Liver (tissue), 3 donors: ENCODE measurements around the gene SIGLEC14.

Source experiments
- HNF4G ChIP-seq: IDR thresholded peaks from 2 replicates; pipeline ENCODE4 v1.6.1; 2016; ENCODE audit warnings: antibody characterized with exemption
- MAX ChIP-seq: IDR thresholded peaks from 2 replicates; pipeline ENCODE4 v1.6.1; 2016; ENCODE audit warnings: antibody characterized with exemption
- RAD21 ChIP-seq, 2 donors: IDR thresholded peaks; 2 replicates each; pipeline ENCODE4 v1.6.1; 2016; ENCODE audit warnings: antibody characterized with exemption in 2 of 2, mild to moderate bottlenecking in 2 of 2
- REST ChIP-seq: IDR thresholded peaks from 2 replicates; pipeline ENCODE4 v1.6.1; 2016; ENCODE audit warnings: antibody characterized with exemption, mild to moderate bottlenecking
- RXRA ChIP-seq, 2 donors: IDR thresholded peaks; 2 replicates each; pipeline ENCODE4 v1.6.1; 2017 to 2018; ENCODE audit warnings: antibody characterized with exemption in 2 of 2, mild to moderate bottlenecking in 1 of 2
- YY1 ChIP-seq: IDR thresholded peaks from 2 replicates; pipeline ENCODE4 v1.6.1; 2016; ENCODE audit warnings: antibody characterized with exemption, mild to moderate bottlenecking
- TF ChIP-seq, protein P1 (sequence below): fragments of 150-350 bp; IDR thresholded peaks from 2 replicates; pipeline ENCODE4 v1.5.1; 2017; ENCODE audit warnings: improper control_type of control experiment, low read depth, low read length; ENCODE audit not compliant: missing input control
- donor health status: healthy.
- donor health status: healthy.

DNA sequence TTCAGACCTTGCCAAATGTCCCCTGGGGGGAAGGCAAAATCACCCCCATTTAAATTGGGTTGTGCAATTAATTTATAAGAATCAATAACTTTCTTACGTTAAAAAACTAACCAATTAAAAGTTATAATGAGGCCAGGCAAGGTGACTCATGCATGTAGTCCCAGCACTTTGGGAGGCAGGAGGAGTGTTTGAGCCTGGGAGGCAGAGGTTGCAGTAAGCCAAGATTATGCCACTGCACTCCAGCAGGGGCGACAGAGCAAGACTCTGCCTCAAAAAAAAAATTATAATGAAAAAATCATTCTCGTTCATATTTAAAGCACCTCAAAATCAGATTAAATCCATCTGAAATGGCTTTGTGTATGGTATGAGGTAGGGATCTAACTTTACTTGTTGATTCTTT, 18.4 kb upstream of the SIGLEC14 start:
- TF ChIP-seq, protein P1, sequence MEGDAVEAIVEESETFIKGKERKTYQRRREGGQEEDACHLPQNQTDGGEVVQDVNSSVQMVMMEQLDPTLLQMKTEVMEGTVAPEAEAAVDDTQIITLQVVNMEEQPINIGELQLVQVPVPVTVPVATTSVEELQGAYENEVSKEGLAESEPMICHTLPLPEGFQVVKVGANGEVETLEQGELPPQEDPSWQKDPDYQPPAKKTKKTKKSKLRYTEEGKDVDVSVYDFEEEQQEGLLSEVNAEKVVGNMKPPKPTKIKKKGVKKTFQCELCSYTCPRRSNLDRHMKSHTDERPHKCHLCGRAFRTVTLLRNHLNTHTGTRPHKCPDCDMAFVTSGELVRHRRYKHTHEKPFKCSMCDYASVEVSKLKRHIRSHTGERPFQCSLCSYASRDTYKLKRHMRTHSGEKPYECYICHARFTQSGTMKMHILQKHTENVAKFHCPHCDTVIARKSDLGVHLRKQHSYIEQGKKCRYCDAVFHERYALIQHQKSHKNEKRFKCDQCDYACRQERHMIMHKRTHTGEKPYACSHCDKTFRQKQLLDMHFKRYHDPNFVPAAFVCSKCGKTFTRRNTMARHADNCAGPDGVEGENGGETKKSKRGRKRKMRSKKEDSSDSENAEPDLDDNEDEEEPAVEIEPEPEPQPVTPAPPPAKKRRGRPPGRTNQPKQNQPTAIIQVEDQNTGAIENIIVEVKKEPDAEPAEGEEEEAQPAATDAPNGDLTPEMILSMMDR, result no peak
- TF ChIP-seq MAX, result no peak
- TF ChIP-seq HNF4G, result no peak
- no peak for TF ChIP-seq RXRA (IDR thresholded peaks at IDR 0.05)
- no peak for TF ChIP-seq REST
- no peak for TF ChIP-seq YY1
- TF ChIP-seq RAD21 (IDR thresholded peaks at IDR 0.05), result no peak
